ENCODE results near the gene A3GALT2.

DNA sequence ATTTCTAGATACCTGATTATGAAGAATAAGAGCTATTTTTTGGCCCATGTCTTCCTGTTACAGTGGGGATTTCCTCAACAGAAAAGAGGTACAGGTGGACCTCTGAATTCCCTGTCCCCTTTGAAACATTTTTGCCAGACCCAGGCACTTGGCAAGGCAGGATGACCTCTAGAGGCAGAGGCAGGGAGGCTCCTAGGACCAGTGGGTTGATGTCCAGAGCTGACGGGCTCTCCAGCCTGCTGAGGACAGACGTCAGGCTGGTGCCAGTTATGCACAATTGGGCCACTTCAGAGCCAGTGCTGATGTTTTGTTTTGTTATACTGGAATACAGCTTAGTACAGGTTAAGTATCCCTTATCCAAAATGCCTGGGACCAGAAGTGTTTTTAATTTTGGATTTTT is 18.5 kb upstream of the A3GALT2 start:
- TF ChIP-seq POLR2AphosphoS5 (IDR thresholded peaks at IDR 0.05): no peak
- TF ChIP-seq, protein P1, sequence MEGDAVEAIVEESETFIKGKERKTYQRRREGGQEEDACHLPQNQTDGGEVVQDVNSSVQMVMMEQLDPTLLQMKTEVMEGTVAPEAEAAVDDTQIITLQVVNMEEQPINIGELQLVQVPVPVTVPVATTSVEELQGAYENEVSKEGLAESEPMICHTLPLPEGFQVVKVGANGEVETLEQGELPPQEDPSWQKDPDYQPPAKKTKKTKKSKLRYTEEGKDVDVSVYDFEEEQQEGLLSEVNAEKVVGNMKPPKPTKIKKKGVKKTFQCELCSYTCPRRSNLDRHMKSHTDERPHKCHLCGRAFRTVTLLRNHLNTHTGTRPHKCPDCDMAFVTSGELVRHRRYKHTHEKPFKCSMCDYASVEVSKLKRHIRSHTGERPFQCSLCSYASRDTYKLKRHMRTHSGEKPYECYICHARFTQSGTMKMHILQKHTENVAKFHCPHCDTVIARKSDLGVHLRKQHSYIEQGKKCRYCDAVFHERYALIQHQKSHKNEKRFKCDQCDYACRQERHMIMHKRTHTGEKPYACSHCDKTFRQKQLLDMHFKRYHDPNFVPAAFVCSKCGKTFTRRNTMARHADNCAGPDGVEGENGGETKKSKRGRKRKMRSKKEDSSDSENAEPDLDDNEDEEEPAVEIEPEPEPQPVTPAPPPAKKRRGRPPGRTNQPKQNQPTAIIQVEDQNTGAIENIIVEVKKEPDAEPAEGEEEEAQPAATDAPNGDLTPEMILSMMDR (IDR thresholded peaks at IDR 0.05): no peak

All from transverse colon (tissue), 4 donors.